HepG2 (cell line): Measurements from ENCODE around the gene PLEKHA6. TPM values are rescaled to one million over a fixed set of nuclear protein-coding genes. Genes with fewer than 3 reads are reported as not detected.
A peak's percentile ranks its signal among the peaks of the same experiment; 100 is the strongest.

ENCODE experiments used
- CEBPB ChIP-seq: IDR thresholded peaks from 2 replicates; pipeline ENCODE4 v1.6.1; 2011; ENCODE audit warnings: low read depth, low read length, improper control_type of control experiment, borderline replicate concordance
- DNMT1 ChIP-seq: sonication (generic); formaldehyde crosslinking; IDR thresholded peaks from 2 replicates; pipeline ENCODE4 v1.5.1; 2020; ENCODE audit warnings: mild to moderate bottlenecking, missing genetic modification reagents
- ETV6 ChIP-seq: sonication (generic); formaldehyde crosslinking; conservative IDR thresholded peaks from 2 replicates; pipeline ENCODE4 v1.4.0; 2020; ENCODE audit warnings: missing genetic modification reagents
- FOSL1 ChIP-seq: sonication (generic); formaldehyde crosslinking; IDR thresholded peaks from 2 replicates; pipeline ENCODE4 v1.9.0; 2021; ENCODE audit warnings: missing genetic modification reagents, borderline replicate concordance
- FOSL2 ChIP-seq: sonication (generic); formaldehyde crosslinking; IDR thresholded peaks from 2 replicates; pipeline ENCODE4 v1.4.0; 2020; ENCODE audit warnings: missing genetic modification reagents
- IKZF4 ChIP-seq: sonication (generic); formaldehyde crosslinking; IDR thresholded peaks from 2 replicates; pipeline ENCODE4 v1.5.1; 2020; ENCODE audit warnings: borderline replicate concordance, mild to moderate bottlenecking, low read depth, missing genetic modification reagents; ENCODE audit errors: not compliant biosample characterization
- NAIF1 ChIP-seq: sonication (generic); formaldehyde crosslinking; IDR thresholded peaks from 2 replicates; pipeline ENCODE4 v1.5.0; 2020; ENCODE audit warnings: mild to moderate bottlenecking, missing genetic modification reagents, borderline replicate concordance
- NFE2L2 ChIP-seq: fragments of 150-350 bp; IDR thresholded peaks from 2 replicates; pipeline ENCODE4 v1.6.1; 2014; ENCODE audit warnings: low read length
- RARA ChIP-seq: IDR thresholded peaks from 2 replicates; pipeline ENCODE4 v1.6.1; 2016; ENCODE audit warnings: missing genetic modification reagents, missing compliant biosample characterization
- SMYD3 ChIP-seq: sonication (generic); formaldehyde crosslinking; IDR thresholded peaks from 2 replicates; pipeline ENCODE4 v1.8.1; 2023; ENCODE audit warnings: mild to moderate bottlenecking, missing genetic modification reagents
- TEAD2 ChIP-seq: sonication (generic); formaldehyde crosslinking; IDR thresholded peaks from 2 replicates; pipeline ENCODE4 v1.9.0; 2021; ENCODE audit warnings: missing genetic modification reagents
- XRCC5 ChIP-seq: fragments of 200-400 bp; formaldehyde crosslinking; optimal IDR thresholded peaks from 2 replicates; pipeline ENCODE3; 2017; ENCODE audit warnings: mild to moderate bottlenecking, low read length
- ZBTB3 ChIP-seq: sonication (generic); formaldehyde crosslinking; IDR thresholded peaks from 2 replicates; pipeline ENCODE4 v1.4.0; 2020; ENCODE audit warnings: low read depth, mild to moderate bottlenecking, moderate library complexity, missing genetic modification reagents, borderline replicate concordance
- ZFX ChIP-seq: sonication (generic); formaldehyde crosslinking; IDR thresholded peaks from 2 replicates; pipeline ENCODE4 v1.4.0; 2020; ENCODE audit warnings: mild to moderate bottlenecking, low read depth, missing genetic modification reagents, moderate library complexity
- ZNF20 ChIP-seq: sonication (generic); formaldehyde crosslinking; IDR thresholded peaks from 2 replicates; pipeline ENCODE4 v1.4.0; 2020; ENCODE audit warnings: mild to moderate bottlenecking, moderate library complexity, missing genetic modification reagents
- ZNF232 ChIP-seq: sonication (generic); formaldehyde crosslinking; IDR thresholded peaks from 2 replicates; pipeline ENCODE4 v1.4.0; 2020; ENCODE audit warnings: missing genetic modification reagents, borderline replicate concordance
- ZNF260 ChIP-seq: sonication (generic); formaldehyde crosslinking; IDR thresholded peaks from 2 replicates; pipeline ENCODE4 v1.4.0; 2020; ENCODE audit warnings: missing genetic modification reagents, low read depth, mild to moderate bottlenecking, borderline replicate concordance
- ZNF367 ChIP-seq: sonication (generic); formaldehyde crosslinking; IDR thresholded peaks from 2 replicates; pipeline ENCODE4 v1.4.0; 2020; ENCODE audit warnings: missing genetic modification reagents, borderline replicate concordance
- ZNF619 ChIP-seq: sonication (generic); formaldehyde crosslinking; IDR thresholded peaks from 2 replicates; pipeline ENCODE4 v1.4.0; 2020; ENCODE audit warnings: mild to moderate bottlenecking, missing genetic modification reagents
- ZNF768 ChIP-seq: sonication (generic); formaldehyde crosslinking; IDR thresholded peaks from 2 replicates; pipeline ENCODE4 v1.4.0; 2020; ENCODE audit warnings: missing genetic modification reagents
- polyA plus RNA-seq, 8 experiments: library from polyadenylated mRNA; depleted of rRNA in 3 of 8; stranded (reverse) in 7 of 8; unstranded in 1 of 8; fragments of >200 nt; fragmentation: Illumina TruSeq in 4 of 8; extraction: Trizol in 4 of 8; gene quantifications; 2 replicates each; pipeline versions ENCODE4 v1.2.1 to v1.2.3, GENCODE V29; 2011 to 2016; ENCODE audit warnings: low read depth in 4 of 8, missing spikeins in 1 of 8, mixed read lengths in 1 of 8; ENCODE audit not compliant: insufficient read depth in 1 of 8
- total RNA-seq, 5 experiments: library from RNA; depleted of rRNA; stranded (reverse); fragments of >200 nt; fragmentation: Illumina TruSeq; extraction: Trizol; gene quantifications; 2 replicates each; pipeline ENCODE4 v1.2.3, GENCODE V29; 2016; ENCODE audit warnings: low read depth in 1 of 5
- TF ChIP-seq, protein P1 (sequence below): sonication (generic); formaldehyde crosslinking; conservative IDR thresholded peaks from 2 replicates; pipeline ENCODE4 v1.8.1; 2023; ENCODE audit warnings: missing genetic modification reagents
- TF ChIP-seq, protein P2 (sequence below): sonication (generic); formaldehyde crosslinking; IDR thresholded peaks from 2 replicates; pipeline ENCODE4 v1.5.1; 2020; ENCODE audit warnings: missing genetic modification reagents, mild to moderate bottlenecking, borderline replicate concordance
- TF ChIP-seq, protein P3 (sequence below): sonication (generic); formaldehyde crosslinking; IDR thresholded peaks from 2 replicates; pipeline ENCODE4 v1.8.0; 2022; ENCODE audit warnings: missing genetic modification reagents, low read depth, mild to moderate bottlenecking, borderline replicate concordance
- TF ChIP-seq, protein P4 (sequence below): sonication (generic); formaldehyde crosslinking; IDR thresholded peaks from 2 replicates; pipeline ENCODE4 v1.5.1; 2020; ENCODE audit warnings: missing genetic modification reagents, mild to moderate bottlenecking, borderline replicate concordance
- TF ChIP-seq, protein P5 (sequence below): IDR thresholded peaks from 2 replicates; pipeline ENCODE4 v1.6.1; 2016; ENCODE audit warnings: missing compliant biosample characterization, missing genetic modification reagents, borderline replicate concordance

Gene PLEKHA6
- total and polyA plus RNA-seq, 2 of the 13 experiments (the other 11 are each of a cell fraction or from before 2014, with no cell fraction given) = 5.3 to 11.4 TPM

DNA sequence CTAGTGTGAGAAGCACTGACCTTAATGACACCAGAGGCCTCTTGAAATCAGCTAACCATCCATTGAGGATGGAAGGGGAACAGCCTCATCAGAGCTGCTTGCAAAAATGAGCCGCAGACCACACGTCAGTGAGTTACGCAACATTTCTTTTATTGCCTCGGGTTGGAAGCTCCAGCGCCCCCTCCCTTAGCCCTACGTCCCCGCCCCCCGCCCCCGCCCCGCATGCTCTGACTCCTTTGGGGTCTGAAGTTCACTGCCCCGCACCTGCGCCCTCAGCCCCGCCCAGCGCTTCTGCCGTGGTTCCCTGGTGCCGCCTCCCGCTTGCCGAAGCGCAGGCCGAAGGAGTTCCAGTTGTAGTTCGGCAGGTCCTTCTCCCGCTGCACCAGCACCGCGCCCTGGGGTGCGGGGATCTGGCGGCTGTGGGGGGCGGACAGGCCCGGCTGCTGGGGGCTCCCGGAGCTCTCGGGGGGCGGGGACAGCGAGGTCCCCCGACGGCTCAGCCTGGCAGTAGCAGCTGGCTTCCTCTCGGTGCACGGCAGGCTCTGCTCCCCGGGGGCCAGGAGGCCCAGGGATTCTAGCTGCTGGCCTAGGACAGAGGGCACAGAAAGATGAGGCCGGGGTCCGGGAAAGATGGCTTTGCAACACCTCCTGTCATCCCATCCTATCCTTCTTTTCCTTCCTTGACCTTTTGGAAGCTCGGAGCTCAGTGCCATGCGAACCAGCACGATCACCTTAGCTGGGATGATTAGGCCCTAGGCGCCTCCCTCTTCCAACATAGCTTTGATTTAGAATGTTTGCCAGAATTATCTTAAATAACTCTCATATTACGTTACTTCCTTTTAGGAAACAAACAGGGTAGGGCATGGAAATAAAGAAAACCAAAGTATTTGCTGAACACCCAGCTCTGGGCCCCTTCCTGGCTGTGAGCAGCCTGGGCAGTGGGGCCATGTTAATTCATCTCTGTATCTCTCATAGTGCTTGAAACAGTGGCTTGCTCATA, 169.2 kb downstream of the PLEKHA6 start (continued):
- TF ChIP-seq, protein P1, sequence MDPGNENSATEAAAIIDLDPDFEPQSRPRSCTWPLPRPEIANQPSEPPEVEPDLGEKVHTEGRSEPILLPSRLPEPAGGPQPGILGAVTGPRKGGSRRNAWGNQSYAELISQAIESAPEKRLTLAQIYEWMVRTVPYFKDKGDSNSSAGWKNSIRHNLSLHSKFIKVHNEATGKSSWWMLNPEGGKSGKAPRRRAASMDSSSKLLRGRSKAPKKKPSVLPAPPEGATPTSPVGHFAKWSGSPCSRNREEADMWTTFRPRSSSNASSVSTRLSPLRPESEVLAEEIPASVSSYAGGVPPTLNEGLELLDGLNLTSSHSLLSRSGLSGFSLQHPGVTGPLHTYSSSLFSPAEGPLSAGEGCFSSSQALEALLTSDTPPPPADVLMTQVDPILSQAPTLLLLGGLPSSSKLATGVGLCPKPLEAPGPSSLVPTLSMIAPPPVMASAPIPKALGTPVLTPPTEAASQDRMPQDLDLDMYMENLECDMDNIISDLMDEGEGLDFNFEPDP (CRISPR knock-in tag) = 0 out of 2 replicates have a peak, but pooled peaks have one; percentile 29
- TF ChIP-seq XRCC5 = no peak
- TF ChIP-seq, protein P2, sequence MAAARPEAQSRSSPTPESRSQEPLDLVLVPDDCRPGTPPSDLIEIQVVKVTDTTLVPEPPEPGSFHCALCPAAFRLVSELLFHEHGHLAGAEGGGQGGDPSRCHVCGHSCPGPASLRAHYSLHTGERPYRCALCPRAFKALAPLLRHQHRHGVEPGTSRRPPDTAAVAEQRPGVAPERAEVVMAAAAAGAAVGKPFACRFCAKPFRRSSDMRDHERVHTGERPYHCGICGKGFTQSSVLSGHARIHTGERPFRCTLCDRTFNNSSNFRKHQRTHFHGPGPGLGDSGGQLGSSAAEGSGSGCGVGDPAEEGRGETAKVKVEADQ (CRISPR knock-in tag) = no peak
- no peak for TF ChIP-seq ZNF20
- no peak for TF ChIP-seq ZNF232 (CRISPR knock-in tag)
- TF ChIP-seq, protein P3, sequence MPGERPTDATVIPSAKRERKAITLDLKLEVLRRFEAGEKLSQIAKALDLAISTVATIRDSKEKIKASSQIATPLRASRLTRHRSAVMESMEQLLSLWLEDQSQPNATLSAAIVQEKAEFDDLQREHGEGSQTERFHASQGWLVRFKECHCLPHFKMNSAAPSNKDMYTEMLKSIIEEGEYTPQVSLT = no peak
- peak; percentile 94 for TF ChIP-seq CEBPB
- TF ChIP-seq DNMT1 (CRISPR knock-in tag) = no peak
- TF ChIP-seq FOSL2 (CRISPR knock-in tag) = no peak
- TF ChIP-seq ETV6 (CRISPR knock-in tag) = no peak
- no peak for TF ChIP-seq NAIF1 (CRISPR knock-in tag)
- no peak for TF ChIP-seq ZNF367
- TF ChIP-seq SMYD3 (CRISPR knock-in tag) = no peak
- no peak for TF ChIP-seq ZNF619 (CRISPR knock-in tag)
- TF ChIP-seq RARA (CRISPR knock-in tag) = no peak; the same call in 1 of the 2 replicates
- TF ChIP-seq, protein P4, sequence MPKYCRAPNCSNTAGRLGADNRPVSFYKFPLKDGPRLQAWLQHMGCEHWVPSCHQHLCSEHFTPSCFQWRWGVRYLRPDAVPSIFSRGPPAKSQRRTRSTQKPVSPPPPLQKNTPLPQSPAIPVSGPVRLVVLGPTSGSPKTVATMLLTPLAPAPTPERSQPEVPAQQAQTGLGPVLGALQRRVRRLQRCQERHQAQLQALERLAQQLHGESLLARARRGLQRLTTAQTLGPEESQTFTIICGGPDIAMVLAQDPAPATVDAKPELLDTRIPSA (CRISPR knock-in tag) = no peak
- TF ChIP-seq ZFX (CRISPR knock-in tag) = peak; percentile 66
- TF ChIP-seq ZNF260 = no peak
- TF ChIP-seq NFE2L2 = no peak
- no peak for TF ChIP-seq IKZF4 (CRISPR knock-in tag)
- TF ChIP-seq ZBTB3 (CRISPR knock-in tag) = no peak
- peak; percentile 40; the same call in 1 of the 2 replicates for TF ChIP-seq ZNF768 (CRISPR knock-in tag)
- no peak for TF ChIP-seq TEAD2
- TF ChIP-seq, protein P5, sequence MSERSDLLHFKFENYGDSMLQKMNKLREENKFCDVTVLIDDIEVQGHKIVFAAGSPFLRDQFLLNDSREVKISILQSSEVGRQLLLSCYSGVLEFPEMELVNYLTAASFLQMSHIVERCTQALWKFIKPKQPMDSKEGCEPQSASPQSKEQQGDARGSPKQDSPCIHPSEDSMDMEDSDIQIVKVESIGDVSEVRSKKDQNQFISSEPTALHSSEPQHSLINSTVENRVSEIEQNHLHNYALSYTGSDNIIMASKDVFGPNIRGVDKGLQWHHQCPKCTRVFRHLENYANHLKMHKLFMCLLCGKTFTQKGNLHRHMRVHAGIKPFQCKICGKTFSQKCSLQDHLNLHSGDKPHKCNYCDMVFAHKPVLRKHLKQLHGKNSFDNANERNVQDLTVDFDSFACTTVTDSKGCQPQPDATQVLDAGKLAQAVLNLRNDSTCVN = no peak
- TF ChIP-seq FOSL1 = no peak
